Embryonic facial prominence (tissue), 1 donor: ENCODE data around the gene IFT27.

ENCODE experiments used
- DNase-seq: peaks from one replicate; pipeline ENCODE4 v3.0.0-alpha.2; 2016; ENCODE audit errors: extremely low spot score

The IFT27 gene

DNA sequence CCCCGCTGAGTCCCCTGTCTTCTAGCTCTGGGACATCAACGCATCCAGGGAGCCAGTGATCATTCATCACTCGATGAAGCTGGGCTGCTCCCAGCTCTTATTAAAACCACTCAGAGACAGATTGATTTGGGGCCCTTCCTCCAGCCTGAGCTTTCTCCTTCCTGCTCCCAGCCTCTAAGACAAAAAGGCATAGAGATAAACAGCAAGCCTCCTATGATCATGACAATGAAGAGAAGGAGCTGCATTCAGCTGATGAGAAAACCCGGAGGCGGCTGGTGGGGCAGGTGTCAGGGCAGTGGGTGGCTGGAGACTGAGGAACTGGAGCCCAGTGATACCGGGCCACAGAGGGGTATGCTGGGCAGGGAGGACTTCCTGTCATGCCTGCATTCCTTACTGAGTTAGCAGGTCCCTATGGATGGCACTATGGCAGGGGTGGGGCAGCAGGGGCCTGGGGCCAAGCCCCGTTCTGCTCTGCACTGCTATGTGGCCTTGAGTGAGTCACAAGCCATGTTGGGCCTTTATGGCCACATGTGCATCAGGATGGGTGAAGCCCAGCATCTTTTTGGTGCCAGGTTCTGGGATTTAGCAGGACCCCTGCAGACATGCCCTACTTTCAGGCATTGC, 20.7 kb upstream of the IFT27 start:
- DNase-seq = no peak

DNA sequence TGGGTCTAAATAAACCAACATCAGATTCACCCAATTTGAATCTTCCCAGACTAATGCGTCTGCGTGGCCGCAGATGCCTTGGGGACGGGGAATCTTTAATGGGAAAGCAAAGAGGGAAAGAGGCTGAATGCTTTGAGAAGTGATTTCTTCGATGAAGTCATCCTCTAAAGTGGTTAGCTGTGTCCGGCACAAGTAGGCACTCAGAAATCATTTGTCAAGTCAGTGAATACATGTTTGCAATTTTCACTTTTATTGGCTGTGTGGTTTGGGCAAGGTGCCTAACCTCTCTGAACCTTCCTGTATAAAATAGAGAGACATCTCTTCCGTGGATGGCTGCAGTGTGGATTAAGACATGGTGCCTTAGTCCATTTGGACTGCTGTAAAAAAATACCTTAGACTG, 19.7 kb upstream of the IFT27 start:
- DNase-seq = no peak

DNA sequence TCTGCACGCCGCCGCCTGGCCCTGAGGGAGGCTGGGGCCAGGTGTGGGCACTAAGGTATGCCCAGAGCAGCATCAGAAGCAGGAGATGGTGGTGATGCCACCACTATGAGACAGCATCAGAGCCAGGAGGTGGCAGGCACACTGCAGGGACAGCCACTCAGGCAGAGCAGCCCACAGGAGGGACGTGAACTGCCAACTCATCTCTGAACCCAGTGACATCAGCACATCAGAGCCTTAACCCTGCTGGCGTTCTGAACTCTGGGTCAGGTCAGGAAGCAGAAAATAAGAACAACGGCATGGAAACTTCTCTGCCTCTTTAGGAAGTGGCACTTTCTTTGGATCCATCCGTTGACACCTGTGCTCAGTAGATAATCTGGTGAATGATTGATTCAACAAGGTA, 14.7 kb upstream of the IFT27 start:
- DNase-seq = no peak

DNA sequence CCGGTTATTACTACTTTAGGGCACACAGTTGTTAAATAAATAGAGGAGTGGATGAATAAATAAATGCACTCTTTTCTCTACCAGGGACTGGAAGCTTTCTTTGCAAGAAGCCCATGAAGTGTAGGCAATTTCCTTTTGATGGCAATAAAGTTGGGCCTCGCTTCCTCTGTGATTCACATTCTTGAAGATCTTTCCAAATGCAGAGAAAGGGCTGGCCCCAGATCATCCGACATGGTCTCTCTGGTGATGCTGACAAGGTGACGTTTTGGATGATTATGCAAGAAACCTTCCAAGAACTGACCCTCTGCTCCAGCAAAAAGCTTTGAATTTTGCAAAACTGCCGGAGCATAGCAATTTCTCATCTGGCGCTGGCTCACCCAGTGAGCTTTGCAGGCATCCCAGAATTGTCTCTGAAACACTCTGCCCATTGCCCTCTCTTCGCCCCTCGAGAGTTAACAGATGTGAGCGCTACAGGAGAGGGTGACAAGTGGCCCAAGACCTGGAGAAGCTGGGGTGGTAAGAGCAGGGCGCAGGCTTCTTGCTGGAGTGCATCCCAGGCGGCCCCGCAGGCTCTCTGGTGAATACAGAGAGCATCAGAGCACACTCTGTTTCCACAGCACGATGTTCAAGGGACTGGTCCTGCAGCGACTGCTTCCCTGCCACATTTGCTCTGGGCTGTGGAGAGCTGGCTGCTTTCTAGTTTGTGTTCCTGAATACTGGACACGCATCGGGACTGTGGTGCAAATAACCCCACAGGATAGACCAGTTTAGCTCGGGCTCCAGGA, 11.5 kb upstream of the IFT27 start:
- no peak for DNase-seq

DNA sequence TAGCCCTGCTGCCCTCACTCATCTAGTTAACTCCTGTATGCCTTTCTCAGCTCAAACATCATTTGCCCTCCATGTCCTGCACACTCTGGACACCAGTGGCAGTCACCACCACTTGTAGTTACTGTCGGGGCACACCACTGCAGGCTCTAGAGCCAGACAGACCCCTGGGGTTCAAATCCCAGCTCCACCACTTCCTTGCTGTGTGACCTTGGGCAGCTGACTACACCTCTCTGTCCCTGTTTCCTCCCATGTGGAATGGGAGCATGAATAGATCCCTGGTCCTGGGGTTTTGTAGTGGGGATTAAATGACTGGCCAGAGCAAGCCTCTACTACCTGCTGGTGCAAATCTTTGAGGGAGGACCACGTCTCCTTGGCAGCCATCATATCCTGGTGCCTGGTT, 7.8 kb upstream of the IFT27 start:
- no peak for DNase-seq

DNA sequence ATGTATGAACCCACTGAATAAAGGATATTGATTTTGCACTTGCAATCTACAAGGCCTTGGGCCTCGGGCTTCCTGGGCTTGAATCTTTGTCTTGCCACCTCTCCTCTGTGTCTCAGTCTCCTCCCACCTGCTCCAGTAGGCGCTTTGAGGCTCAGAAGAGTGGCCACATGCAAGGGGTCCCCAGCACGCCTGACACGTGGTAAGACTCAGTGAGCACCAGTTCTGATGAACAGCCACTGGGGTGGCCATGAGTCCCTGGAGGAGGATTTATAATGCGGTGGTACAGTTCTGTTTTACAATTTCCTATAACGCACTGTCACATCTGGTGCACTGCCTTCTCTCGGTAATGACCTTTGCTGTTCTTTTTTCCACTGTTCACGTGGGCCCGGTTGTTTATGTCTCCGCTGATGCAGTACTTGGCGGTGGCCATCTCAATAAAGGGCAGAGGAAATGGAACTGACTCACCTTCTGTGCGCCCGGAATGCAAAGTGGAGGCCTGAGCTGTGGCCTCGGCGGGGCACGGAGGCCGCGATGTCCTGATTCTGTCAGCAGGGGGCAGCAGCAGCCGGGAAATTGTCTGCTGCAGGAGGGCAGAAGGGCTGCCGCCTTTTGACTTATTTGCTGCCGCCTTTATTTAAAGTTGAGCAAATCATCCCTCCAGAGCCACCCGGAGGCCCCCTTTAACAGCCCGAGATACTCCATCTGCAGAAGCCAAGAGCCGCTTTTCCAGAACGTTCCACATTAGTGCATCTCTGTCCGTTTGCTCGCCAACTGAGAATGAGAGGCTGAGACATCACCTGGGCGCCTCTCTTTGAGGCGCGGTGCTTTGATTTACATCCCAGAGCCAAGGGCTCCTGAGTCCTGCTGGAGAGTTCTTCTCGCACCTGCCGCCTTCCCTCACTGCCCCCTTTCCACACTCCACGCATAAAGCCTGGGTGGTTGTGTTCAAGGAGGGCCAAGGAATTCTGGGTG, 6.0 kb upstream of the IFT27 start:
- no peak for DNase-seq

DNA sequence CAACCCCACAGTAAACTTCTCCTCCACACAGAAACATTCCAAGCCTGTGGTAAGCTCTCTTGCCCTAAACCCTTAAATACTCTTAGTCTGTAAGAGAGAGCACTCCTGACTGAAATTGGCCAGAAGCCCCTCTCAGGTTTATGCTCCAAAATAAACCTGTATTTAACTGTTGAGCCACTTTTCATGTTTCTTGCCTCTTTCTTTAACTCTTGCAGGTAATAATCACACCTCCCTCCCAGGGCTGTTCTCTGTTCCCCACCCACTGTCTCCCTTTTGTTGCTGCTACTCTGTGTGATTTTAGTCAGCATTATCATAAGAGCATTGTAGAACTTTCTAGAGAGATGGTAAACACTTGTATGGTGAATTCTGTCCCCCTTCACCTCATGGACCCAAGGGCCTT, 2.1 kb upstream of the IFT27 start:
- no peak for DNase-seq

DNA sequence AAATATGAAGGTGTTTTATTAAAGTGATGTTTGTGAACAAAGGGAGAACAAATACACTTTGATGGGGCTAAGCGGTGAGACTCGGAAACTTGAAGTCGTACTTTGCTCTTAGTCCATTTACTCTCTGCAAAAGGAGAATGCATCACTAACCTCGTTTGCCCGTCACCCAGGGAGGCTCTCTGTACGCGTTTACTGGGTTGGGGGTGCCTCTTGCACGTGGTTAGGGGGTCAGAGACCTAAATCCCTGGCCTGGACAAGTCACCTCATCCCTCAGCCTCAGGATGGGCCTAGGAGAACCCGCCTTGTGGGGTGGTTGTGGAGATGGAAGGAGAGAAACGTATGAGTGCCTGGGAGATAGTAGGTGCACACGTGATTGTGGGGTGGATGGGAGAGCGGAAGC, 803 bp upstream of the IFT27 start:
- DNase-seq = no peak

DNA sequence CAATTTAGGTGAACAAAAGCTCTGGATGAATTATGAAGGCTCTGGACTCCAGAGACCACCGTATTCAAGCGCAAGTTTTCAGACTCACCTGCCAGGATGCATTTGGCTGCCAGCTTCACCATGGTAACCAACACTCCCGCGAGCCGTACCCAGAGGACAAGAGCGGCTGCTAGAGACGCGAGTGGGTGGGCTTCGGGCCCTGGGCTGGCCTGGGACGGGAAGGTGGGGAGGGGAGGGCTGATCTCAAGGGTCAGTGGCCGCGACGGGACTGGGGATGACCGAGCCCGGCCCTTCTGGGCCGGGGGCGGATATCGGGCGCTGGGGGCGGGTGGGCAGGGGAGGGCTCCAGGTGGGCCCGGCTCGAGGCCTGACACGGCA, 344 bp downstream of the IFT27 start:
- no peak for DNase-seq

DNA sequence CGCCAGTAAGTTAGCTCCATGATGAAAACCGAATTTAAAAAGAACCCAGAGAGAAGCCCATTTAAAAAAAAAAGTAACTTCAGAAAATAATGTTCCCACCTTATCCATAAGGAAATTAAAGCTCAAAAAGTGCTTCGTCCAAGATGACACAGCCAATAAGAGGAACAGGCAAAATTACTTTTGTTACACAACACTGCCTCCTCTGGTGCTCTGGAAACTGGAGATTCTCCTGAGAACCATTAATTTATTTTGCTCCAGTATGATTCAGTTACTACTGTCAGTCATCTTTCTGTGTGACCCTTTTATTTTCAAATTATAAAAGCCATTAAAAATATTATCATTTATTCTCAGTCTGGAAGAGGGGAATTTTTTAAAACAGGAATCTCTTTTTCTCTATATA, 2.0 kb downstream of the IFT27 start:
- DNase-seq = no peak

DNA sequence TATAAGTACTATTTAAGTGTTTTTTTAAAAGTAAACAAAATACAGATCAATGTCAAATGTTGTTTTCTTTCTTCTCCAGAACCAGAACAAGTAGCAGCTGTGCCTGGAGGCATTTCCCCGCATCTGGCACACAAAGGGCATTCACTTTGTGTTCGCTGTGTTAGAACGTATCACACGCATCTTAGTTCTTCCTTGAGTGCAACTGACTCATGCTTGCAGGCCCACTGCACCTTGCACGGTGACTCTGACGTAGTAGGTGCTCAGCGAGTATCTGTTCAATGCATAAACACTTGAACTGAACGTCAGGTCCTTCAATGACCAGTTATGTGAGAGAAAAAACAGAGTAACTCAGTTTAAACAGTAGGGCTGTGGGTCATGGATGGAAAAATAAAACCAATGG, 3.5 kb downstream of the IFT27 start:
- no peak for DNase-seq

DNA sequence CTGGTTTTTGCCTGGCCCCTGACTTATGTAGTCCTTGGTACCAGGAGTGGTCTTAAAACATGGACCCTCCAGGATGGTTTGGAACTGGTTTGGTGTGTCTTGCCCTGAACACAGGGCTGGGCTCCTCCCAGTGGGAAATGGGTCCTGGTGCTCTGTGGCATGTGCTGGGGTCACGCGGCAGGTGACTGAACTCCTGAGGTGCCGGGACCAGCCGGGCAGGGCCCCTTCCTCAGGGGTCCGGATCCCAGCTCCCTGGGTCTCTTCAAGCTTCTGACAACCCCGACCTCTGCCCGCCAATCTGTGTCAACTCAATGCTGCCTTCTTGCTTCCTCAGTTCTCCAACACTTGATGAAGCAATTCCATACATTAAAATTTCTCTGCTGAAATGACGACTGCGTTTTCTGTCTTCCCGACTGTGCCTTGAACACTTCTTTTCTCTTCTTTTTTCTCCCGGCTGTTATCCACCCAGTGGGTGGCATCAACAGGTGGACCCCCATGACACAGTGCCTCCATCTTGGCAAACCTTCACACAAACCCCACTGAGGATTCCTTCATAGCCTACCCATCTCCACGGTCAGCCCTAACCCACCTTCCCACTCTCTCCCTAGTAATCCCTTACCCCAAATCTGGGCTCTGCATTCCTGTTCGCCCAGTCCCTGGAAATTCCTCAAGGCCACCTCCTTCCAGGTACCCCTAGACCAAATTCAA, 4.4 kb downstream of the IFT27 start:
- no peak for DNase-seq

DNA sequence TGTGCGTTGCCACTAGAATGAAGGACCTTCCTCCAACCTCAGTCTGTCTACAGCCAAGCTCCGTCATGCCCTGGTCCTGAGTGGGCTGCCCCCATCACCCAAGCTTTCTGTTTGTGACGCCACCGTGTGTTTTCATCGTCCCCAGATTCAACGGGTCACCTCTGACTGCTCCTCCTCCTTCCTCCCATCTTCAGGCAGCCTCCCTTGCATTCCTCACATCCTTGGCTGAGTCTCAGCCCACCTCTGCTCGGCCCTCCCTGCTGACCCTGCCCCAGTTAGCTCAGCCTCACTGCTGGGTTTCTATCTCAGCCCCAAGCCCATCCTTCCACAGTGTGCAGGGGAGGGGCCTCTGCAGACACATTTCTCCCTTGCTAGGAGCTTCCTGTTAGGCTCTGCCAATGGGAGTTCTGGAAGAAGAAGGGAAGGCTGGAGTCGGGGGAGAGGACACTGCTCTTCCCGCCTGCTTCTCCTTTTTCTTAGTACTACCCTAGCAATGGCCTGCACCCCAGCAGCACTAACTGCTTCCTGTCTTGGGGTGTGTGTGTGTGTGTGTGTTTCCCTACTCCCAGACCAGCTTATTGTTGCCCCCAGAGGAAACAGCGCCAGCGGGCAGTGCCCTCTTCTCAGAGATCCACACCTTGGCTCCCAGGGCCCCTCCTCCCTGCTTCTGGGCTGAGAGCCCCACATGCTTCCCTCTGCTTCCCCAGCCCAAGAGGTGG, 5.2 kb downstream of the IFT27 start:
- no peak for DNase-seq

DNA sequence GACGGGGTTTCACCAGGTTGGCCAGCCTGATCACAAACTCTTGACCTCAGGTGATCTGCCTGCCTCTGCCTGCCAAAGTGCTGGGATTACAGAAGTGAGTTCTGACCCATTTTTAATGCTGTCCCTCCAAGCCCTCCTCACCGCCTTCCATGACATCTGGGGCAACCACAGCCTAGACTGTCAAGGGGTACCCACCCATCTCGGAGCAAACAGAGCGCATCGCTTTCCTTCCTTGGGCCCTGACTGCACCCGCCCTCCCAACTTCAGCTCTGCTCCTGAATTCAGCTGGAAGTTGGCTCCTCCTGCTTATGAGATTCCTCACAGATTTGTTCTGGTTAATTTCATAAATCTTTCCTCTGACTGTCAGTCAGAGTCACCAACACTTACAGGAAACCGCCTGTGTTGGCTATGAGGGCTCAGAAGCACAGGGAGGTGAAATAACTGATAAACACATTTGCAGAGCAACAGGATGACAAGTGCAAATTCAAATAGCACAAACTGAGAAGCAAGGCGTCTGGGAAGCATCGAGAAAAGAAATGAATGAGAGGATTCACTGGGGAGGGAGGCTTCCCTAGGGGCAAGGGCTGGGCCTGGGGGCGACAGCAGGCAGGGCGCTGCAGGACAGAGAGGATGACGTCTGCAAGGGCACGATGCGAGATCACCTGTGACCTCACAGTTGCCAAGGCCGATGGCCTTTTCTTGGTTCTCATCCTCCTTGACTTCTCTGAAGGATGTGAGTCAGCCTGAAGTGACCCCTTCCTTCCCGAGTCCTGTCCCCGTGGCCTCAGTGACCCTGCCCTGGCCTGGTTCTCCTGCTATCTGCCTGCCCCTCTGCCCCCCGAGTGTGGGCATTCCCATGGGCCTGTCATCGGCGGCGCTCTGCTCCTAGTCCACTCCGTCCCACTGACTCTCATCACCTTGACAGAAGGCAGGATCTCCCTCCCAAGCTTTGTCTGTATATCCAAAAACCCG, 6.1 kb downstream of the IFT27 start:
- DNase-seq = no peak

DNA sequence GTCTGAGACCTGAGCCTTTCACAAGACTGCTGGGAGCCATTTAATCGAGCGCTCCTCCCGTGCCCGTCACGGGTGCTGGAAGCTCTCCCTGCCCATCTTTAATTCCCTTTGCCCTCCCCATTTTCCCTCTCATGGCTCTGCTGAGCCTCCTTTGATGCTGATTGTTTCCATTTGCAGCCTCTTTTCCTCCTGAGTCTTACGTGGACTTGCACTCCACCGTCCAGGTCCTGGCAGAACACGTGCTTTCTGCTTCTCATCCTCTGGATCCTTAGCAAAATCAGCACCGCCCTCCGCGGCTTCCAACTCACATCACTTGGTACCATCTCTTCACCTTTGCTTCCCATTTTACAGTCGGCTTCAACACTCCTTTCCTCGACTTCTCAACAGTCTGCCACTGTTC, 7.3 kb downstream of the IFT27 start:
- DNase-seq = no peak

DNA sequence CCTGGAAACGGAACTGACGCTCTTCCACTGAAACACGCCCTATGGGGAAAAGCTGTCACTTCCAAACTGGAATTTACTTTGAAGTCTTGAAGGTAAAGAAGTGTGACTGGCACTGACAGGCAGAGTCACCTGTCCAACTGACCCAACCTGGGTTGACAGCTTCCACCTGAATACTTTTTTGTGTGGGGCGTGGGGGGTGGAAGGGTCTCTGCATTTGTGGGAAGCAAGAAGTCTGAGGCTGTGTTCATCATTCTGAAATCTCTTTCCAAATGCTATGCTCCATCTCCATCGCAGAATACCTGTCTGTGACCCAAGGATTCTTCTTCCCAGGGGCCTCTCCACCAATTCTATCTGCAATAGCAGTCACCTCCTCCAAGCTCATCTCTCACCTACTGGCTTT, 7.8 kb downstream of the IFT27 start:
- no peak for DNase-seq

DNA sequence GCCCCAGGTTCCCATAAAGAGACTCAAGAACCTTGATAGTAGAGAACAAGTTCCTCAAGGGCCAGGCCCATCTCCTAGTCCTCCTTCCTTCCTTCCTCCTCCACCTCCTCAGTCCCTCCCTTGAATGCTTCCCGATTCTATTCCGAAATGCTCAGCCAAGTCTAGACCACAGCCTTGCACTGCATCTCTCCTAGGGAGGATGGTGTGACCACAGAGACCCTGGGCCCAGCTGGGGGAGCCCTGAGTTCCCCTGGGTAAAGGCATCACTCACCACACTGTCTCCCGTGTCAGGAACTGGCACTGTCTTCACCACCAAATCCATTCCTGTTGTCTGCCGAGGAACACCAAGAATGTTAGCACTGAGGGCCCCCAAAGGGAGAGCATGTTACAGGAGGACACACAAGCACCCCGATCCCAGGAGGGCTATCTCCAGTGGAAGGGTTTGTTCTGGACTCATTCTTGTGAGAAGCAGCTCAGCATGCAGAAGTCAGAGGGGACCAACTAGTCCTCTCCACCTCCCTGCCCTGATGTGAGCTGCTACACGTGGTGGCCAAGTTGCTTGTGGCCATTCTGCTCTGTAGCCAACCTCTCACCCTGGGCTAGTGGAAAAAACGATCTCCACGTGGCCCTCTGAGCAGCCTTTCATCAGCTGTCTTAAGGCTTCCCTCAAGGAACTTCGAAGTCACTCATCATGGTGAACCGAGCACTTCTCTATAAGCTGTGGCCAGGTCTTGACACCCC, 8.7 kb downstream of the IFT27 start:
- no peak for DNase-seq

DNA sequence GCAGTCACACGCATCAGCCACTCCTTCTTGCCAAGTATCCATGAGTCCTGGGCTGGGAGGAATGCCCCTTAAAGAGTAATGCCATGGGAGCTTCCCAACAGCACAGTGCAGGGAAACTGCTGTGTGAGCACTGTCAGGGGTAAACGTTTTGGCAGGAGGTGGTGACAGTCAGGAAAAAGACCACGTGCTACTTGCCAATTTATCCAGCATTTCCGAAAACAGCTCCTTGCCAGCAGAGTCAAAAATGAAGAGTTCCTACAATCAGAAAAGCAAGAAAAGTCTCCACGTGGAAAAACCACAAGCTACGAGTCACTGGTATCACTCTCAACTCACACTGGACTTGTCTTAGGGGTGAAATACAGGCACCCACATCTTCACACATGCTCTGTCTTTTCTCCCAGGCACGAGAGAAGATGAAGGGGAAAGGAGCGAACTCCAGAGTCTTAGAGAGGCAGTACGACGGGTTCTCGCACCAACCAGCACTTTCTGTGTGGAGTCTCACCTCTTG, 9.9 kb downstream of the IFT27 start:
- no peak for DNase-seq
